ENCODE measurements around the gene HEY2.
A peak's percentile ranks its signal among the peaks of the same experiment; 100 is the strongest.

Gene HEY2

GRCh38 chr6:125789576-125790357 lies 40.3 kb downstream of the HEY2 start:
- in situ Hi-C loops (cut with MboI; ENCODE audit: low sequenced_read_pairs, unreplicated experiment): loop anchor here (5.0 kb wide), 1 partner anchor 168 kb away; the partner anchor contains the start of gene HINT3
- peak; percentile 43 for DNase-seq (ENCODE audit: low spot score)
- TF ChIP-seq CTCF (IDR thresholded peaks at IDR 0.05; ENCODE audit: borderline replicate concordance, control extremely low read depth, extremely low read depth, insufficient read depth, missing control alignments): no peak

GRCh38 chr6:125790358-125791150 lies 41.1 kb downstream of the HEY2 start, which contains the start of gene NCOA7:
Gene NCOA7 (plus strand): TSS chr6:125790960. CDS start chr6:125815355, 24,395 bp downstream.
- in situ Hi-C loops (cut with MboI; ENCODE audit: low sequenced_read_pairs, unreplicated experiment): no loop called here
- peak; percentile 86 for DNase-seq (ENCODE audit: low spot score)
- TF ChIP-seq CTCF (IDR thresholded peaks at IDR 0.05; ENCODE audit: borderline replicate concordance, control extremely low read depth, extremely low read depth, insufficient read depth, missing control alignments): no peak

- in situ Hi-C loops (cut with MboI; ENCODE audit: low sequenced_read_pairs, unreplicated experiment): no loop called here
- TF ChIP-seq CTCF (IDR thresholded peaks at IDR 0.05; ENCODE audit: borderline replicate concordance, control extremely low read depth, extremely low read depth, insufficient read depth, missing control alignments): peak; percentile 63
- DNase-seq (ENCODE audit: low spot score): peak; percentile 49
Measured at GRCh38 chr6:125791151-125791819, 41.9 kb downstream of the HEY2 start.

GRCh38 chr6:125791820-125792165 lies 42.4 kb downstream of the HEY2 start:
- TF ChIP-seq CTCF (IDR thresholded peaks at IDR 0.05; ENCODE audit: borderline replicate concordance, control extremely low read depth, extremely low read depth, insufficient read depth, missing control alignments): no peak
- no peak for DNase-seq (ENCODE audit: low spot score)
- in situ Hi-C loops (cut with MboI; ENCODE audit: low sequenced_read_pairs, unreplicated experiment): no loop called here

GRCh38 chr6:125792172-125792571 lies 42.7 kb downstream of the HEY2 start:
- TF ChIP-seq CTCF (IDR thresholded peaks at IDR 0.05; ENCODE audit: borderline replicate concordance, control extremely low read depth, extremely low read depth, insufficient read depth, missing control alignments): no peak
- no peak for DNase-seq (ENCODE audit: low spot score)
- in situ Hi-C loops (cut with MboI; ENCODE audit: low sequenced_read_pairs, unreplicated experiment): no loop called here

GRCh38 chr6:125792680-125793079 lies 43.2 kb downstream of the HEY2 start:
- DNase-seq (ENCODE audit: low spot score): no peak
- in situ Hi-C loops (cut with MboI; ENCODE audit: low sequenced_read_pairs, unreplicated experiment): no loop called here
- TF ChIP-seq CTCF (IDR thresholded peaks at IDR 0.05; ENCODE audit: borderline replicate concordance, control extremely low read depth, extremely low read depth, insufficient read depth, missing control alignments): no peak

Measured in GM13976 (cell line).